Heart left ventricle (tissue), 13 donors: ENCODE measurements around the gene ZNF511.

Source experiments
- POLR2A ChIP-seq, 2 donors: fragments of 450-650 bp; IDR thresholded peaks; one replicate each; pipeline ENCODE4 v1.6.1; 2017; ENCODE audit warnings: antibody characterized with exemption in 2 of 2, mild to moderate bottlenecking in 2 of 2, moderate library complexity in 2 of 2
- TF ChIP-seq, protein P1 (sequence below), 12 donors: fragments of 200-600 bp; sonication (generic) in 4 of 12; IDR thresholded peaks; one replicate each; pipeline versions ENCODE4 v1.5.0 to v1.8.0; 2018 to 2022; ENCODE audit warnings: antibody characterized with exemption in 12 of 12, mild to moderate bottlenecking in 5 of 12
- donor health status: ischemic (EF 13 %, LVEDD 7.1; RV severe dilation, severe dysfunction).
- donor health status: DM: no; HTN: yes; CAD: no.
- donor health status: DM: no; HTN: no; CAD: no.
- donor health status: ischemic (EF 25% LVEDD 6.9; RV normal size, moderate dysfunction).
- donor health status: ischemic (EF 25% LVEDD 5.7; RV mildly dilated, moderate dysfunction).
- donor health status: ischemic (EF 35%, LVEDD 5.7; RV mildly dilated, moderate dysfunction).
- donor health status: nonischemic (EF 11% LVEDD 7.7; RV severe dilation, severe dysfunction).
- donor health status: DM: yes; HTN: yes; CAD: no.
- donor health status: PGD.
- donor health status: ischemic (EF 29% LVEDD 5.4; RV normal size, mild dysfunction).
- donor health status: nonischemic (EF 23%, LVEDD 6.1; RV moderate dilation, normal function).

DNA sequence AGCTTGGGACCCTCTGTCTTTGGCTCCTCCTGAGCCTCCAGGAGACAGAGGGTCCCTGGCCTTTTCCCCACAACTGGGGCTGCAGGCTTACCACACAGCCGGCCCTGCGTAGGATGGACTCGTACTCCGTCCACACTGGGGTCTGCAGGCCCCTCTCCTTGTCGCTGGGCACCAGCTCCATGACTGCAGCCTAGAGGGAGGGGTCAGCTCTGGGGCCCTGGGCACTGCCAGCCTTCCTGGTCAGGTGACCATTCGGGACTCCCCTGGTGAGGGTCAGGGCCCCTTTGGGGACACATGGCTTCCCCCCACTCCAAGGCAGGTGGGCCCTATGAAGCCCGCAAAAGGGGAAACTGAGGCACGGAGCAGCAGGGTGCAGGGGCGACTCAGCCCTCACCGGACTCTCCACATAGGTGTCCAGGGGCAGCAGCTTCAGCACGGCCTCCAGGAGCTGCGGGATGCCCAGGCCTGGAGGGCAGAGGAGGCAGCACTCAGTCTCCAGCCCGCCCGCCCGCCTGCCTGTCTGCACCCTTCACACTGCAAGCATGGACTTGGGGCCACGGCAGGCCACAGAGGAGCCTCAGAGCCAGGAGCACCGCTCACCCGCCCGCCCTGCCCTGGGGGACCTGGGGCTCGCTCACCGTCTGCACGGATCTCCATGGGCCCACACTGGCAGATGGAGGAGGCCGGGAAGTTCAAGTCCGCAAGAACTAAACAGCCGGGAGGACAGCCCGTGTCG, 48.0 kb downstream of the ZNF511 start:
- TF ChIP-seq, protein P1, sequence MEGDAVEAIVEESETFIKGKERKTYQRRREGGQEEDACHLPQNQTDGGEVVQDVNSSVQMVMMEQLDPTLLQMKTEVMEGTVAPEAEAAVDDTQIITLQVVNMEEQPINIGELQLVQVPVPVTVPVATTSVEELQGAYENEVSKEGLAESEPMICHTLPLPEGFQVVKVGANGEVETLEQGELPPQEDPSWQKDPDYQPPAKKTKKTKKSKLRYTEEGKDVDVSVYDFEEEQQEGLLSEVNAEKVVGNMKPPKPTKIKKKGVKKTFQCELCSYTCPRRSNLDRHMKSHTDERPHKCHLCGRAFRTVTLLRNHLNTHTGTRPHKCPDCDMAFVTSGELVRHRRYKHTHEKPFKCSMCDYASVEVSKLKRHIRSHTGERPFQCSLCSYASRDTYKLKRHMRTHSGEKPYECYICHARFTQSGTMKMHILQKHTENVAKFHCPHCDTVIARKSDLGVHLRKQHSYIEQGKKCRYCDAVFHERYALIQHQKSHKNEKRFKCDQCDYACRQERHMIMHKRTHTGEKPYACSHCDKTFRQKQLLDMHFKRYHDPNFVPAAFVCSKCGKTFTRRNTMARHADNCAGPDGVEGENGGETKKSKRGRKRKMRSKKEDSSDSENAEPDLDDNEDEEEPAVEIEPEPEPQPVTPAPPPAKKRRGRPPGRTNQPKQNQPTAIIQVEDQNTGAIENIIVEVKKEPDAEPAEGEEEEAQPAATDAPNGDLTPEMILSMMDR (IDR thresholded peaks at IDR 0.05), result no peak
- no peak for TF ChIP-seq POLR2A (IDR thresholded peaks at IDR 0.05)
